ENCODE data around the gene APAF1.

The APAF1 gene

DNA sequence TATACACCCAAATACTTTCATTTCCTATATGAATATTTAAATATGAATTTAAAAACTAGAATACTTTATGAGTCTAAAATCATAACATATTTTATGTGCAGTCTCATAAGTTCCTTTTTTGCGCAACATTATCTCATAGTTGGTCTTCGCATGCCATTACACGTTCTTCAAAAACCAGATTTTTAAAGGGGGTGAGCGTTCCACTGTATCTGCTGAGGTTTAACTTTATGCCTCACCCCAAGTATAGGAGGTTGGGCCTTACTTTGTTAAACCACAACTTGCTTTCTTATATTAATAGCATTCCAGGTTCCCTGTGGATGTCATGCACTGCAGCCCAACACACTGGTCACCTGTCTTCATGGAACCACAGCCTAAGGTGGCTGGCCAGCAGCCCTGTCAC lies 118.6 kb downstream of the APAF1 start:
- no peak for DNase-seq

GRCh38 chr12:98767248-98767647 lies 122.2 kb downstream of the APAF1 start:
- DNase-seq = no peak

DNA sequence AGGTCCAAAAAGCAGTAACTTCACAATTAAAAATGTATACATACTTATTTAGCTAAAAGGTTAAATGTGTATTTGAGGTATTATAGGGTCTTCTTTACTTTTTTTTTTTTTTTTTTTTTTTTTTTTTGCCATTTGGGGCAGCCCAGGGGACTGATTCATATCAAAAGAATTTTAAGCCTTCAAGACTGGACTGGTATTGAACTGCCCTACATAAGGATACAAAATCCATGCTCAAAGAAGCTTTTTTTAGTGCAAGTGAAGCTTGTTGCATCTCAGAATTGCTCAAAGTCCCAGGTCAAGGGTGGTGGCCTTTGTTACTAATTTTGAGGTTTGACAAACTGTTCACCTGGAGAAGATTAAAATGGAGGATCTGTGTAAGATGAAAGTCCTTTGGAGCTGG lies 124.0 kb downstream of the APAF1 start:
- no peak for DNase-seq

DNA sequence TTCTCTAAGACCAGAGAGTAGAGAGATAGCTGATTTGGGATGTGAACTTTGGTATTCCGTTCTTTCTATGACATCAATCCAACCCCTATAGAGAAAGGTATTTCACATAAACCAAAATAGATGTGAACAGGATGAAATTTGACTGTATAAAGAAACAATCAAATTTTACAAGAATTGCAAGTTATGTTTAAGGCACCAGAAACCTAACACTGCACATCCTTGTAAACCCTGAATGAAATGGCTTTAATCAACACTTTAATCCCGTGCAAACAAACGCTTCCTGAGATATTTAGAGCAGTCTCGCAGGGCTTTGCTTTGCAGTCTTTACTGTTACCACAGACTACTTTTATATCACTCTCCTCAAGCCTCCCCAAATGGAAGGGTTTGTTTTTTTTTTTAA lies 125.1 kb downstream of the APAF1 start:
- DNase-seq = no peak

DNA sequence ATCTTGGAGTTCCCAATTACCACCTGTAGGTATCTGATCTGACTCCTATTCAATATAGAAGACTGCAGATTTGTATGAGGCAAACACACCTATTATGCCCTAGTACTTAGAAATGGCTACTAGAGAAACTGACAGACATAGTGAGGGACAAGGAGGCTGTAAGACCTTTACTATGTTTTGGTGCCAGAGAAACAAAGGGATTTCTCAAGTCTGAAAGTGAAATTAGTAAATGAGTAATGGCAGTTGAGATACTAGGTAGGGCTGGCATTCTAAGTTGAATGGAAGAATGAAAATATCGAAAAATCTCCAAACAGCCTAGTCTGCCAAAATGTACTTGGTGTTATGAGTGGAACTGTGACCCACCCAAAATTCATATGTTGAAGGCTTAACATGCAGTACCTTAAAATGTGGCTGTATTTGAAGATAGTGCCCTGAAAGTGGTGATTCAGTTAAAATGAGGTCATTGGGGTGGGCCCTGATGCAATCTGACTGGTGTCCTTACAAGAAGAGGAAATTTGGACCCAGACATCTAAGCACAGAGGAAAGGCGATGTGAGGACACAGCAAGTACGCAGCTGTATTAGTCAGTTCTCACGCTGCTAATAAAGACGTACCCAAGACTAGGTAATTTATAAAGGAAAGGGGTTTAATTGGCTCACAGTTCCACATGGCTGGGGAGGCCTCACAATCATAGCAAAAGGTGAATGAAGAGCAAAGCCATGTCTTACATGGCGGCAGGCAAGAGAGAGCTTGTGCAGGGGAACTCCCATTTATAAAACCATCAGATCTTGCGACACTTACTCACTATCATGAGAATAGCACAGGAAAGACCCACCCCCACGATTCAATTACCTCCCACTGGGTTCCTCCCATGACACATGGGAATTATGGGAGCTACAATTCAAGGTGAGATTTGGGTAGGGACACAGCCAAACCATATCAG lies 127.0 kb downstream of the APAF1 start:
- DNase-seq = no peak

GRCh38 chr12:98772818-98773217 lies 127.7 kb downstream of the APAF1 start:
- DNase-seq = no peak

- no peak for DNase-seq
Measured at GRCh38 chr12:98780261-98780660, 135.2 kb downstream of the APAF1 start.

DNA sequence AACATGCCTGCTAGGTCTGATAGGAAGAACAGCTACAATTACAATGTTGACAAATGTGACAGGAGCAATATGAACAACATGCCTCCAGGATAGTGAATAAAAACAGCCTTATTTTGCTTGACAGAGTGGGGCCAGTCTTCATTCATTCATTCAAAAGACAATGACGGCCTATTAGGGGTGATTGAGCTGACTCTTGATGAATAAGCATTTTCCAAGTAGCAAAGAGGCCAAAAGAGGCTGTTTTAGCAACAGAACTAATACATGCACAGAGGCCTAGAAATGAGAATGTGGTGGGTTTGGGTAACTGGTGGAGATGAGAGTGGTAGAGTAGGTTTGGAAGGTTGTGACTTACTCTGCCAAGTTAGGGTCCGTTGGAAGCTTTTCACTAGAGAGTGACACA lies 138.3 kb downstream of the APAF1 start:
- no peak for DNase-seq

All from activated CD4-positive, alpha-beta T cell treated with anti-CD3 and anti-CD28 coated beads, Interleukin-2, amount 50 U/mL, for 48 hours (primary cell).